ENCODE data around the gene DHRS4. TPM values are rescaled to one million over a fixed set of nuclear protein-coding genes. Genes with fewer than 3 reads are reported as not detected.
A peak's percentile ranks its signal among the peaks of the same experiment; 100 is the strongest.
"Not testable (repeated sequence)": the region's sequence is repeated elsewhere in the genome, so short reads cannot be mapped to it uniquely, and the experiment has no call there.

DHRS4 gene
- total RNA-seq, 2 donors from 2014 or later = 18.0 to 20.6 TPM

DNA sequence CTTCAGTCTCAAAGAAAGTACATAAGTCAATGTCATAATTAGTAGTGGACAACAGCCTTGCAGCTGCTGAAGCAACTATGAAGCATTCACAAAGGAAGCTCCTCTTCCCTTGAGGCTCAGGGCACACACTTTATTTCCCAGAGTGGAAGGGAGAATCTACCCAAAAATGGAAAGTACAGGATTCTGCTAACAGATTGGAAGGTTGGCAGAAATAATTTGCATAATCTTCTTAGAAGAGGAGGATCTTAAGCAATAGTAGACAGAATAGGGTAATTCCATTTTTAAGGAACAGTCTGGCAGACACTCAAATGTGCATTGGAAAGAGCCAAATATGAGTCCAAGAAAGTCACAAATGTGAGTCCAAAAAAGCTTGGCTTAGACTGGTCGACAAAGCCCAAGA lies 37.4 kb downstream of the DHRS4 start:
- ATAC-seq (ENCODE audit: insufficient number of reproducible peaks, low FRiP score, low read depth); H3K36me3 ChIP-seq; H3K4me3 ChIP-seq; H3K27me3 ChIP-seq (replicated peaks; ENCODE audit: insufficient read depth); H3K27ac ChIP-seq; H3K9me3 ChIP-seq; H3K4me1 ChIP-seq (ENCODE audit: control insufficient read depth in 1 of 2, low read depth in 2 of 2); DNase-seq (ENCODE audit: low spot score): not testable (repeated sequence)

DNA sequence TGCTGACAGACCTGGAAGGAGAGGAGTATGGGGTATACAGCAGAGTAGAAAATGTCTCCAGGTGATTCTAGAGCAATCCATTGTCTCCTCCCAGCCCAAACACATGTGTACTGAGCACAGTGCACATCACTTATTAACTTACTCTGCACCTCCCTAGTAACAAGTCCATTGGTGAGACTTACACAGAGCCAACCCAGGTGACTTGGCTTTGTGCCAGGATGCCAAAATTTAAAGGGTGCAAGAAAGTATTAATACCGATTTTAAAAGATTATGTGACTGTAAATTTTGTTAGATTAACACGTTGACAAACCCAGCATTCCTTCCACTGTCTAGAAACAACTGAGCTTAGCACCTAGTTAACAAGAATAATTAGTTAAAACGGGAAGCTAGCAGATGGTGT lies 39.5 kb downstream of the DHRS4 start:
- not testable (repeated sequence) for H3K27ac ChIP-seq; DNase-seq (ENCODE audit: low spot score); H3K36me3 ChIP-seq; ATAC-seq (ENCODE audit: insufficient number of reproducible peaks, low FRiP score, low read depth); H3K4me1 ChIP-seq (ENCODE audit: control insufficient read depth in 1 of 2, low read depth in 2 of 2); H3K4me3 ChIP-seq; H3K27me3 ChIP-seq (replicated peaks; ENCODE audit: insufficient read depth); H3K9me3 ChIP-seq

DNA sequence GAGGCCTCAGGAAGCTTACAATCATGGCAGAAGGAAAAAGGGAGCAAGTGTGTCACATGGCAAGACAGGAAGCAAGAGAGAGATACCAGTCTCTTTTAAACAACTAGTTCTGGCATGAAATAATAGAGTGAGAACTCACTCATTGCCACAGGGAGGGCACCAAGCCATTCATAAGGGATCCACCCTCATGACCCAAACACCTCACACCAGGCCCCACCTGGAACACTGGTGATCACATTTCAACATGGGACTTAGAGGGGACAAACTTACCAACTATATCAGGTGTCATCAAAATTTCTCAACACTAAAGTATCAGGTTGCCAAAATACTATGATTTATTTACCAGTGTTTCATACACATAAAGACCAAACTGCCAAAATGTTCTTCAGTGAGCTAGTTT lies 42.4 kb downstream of the DHRS4 start:
- not testable (repeated sequence) for H3K36me3 ChIP-seq; H3K4me3 ChIP-seq; ATAC-seq (ENCODE audit: insufficient number of reproducible peaks, low FRiP score, low read depth)

DNA sequence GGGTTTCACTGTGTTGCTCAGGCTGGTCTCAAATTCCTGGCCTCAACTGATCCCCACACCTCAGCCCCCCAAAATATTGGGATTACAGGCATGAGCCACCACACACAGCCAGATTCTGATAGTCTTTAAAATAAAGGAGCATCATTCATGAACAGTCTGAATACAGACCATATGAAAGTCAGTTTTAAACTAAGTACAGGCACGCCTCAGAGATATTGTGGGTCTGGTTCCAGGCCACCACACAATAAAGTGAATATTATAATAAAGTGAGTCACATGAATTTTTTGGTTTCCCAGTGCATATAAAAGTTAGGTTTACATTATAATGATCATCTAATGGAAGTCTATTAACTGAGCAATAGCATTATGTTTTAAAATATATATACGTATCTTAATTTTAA lies 43.3 kb downstream of the DHRS4 start:
- not testable (repeated sequence) for H3K9me3 ChIP-seq; H3K4me3 ChIP-seq; H3K36me3 ChIP-seq; H3K27ac ChIP-seq; H3K27me3 ChIP-seq (replicated peaks; ENCODE audit: insufficient read depth); H3K4me1 ChIP-seq (ENCODE audit: control insufficient read depth in 1 of 2, low read depth in 2 of 2); ATAC-seq (ENCODE audit: insufficient number of reproducible peaks, low FRiP score, low read depth); DNase-seq (ENCODE audit: low spot score)

More for the DNA sequence above, 42.4 kb downstream of the DHRS4 start:
- not testable (repeated sequence) for DNase-seq (ENCODE audit: low spot score); H3K27ac ChIP-seq; H3K9me3 ChIP-seq; H3K27me3 ChIP-seq (replicated peaks; ENCODE audit: insufficient read depth); H3K4me1 ChIP-seq (ENCODE audit: control insufficient read depth in 1 of 2, low read depth in 2 of 2)

DNA sequence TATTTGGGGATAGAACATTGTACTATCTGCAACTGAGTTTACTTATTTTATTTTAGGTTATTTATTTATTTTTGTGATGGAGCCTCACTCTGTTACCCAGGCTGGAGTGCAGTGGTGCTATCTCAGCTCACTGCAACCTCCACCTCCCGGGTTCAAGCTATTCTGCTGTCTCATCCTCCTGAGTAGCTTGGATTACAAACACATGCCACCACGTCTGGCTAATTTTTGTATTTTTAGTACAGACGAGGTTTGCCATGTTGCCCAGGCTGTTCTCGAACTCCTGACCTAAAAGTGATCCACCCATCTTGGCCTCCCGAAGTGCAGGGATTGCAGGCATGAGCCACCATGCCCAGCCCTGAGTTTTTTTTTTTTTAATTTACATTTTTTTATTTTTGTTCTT lies 46.1 kb downstream of the DHRS4 start:
- not testable (repeated sequence) for H3K4me3 ChIP-seq; H3K36me3 ChIP-seq; H3K4me1 ChIP-seq (ENCODE audit: control insufficient read depth in 1 of 2, low read depth in 2 of 2); H3K27ac ChIP-seq; H3K9me3 ChIP-seq; H3K27me3 ChIP-seq (replicated peaks; ENCODE audit: insufficient read depth); DNase-seq (ENCODE audit: low spot score); ATAC-seq (ENCODE audit: insufficient number of reproducible peaks, low FRiP score, low read depth)

DNA sequence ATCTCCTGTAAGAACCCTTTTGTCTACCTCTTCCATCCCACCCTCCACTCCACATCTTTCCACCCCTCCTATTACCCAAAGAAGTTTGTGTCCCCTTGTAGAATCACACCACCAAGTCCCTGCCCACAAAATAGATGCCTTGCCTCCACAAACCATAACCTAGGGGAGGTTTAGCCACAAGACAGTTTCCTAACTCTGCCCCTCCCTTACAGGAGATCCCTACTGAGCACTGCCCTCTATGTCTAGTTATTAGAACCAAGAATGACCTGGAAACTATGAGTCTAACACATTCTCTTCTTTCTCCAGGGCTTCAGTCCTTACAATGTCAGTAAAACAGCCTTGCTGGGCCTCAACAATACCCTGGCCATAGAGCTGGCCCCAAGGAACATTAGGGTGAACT lies 47.5 kb downstream of the DHRS4 start:
- not testable (repeated sequence) for DNase-seq (ENCODE audit: low spot score); H3K27ac ChIP-seq; H3K9me3 ChIP-seq; H3K27me3 ChIP-seq (replicated peaks; ENCODE audit: insufficient read depth); H3K4me3 ChIP-seq; ATAC-seq (ENCODE audit: insufficient number of reproducible peaks, low FRiP score, low read depth); H3K4me1 ChIP-seq (ENCODE audit: control insufficient read depth in 1 of 2, low read depth in 2 of 2); H3K36me3 ChIP-seq

DNA sequence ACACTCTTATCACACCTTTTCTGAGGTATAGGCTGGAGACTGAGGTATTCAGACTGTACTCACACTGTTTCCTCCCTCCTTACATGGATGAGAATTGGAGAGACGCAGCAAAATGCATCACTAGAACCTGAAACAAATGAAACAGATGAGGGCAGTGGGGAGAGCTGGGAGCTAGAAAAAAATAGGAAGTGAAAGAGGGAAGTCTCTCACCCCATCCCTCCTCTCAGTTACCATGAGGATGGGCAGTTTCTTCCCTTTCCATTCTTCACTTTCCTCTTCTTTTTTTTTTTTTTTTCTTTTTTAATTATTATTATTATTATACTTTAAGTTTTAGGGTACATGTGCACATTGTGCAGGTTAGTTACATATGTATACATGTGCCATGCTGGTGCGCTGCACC lies 48.1 kb downstream of the DHRS4 start:
- not testable (repeated sequence) for DNase-seq (ENCODE audit: low spot score); H3K36me3 ChIP-seq; ATAC-seq (ENCODE audit: insufficient number of reproducible peaks, low FRiP score, low read depth); H3K4me1 ChIP-seq (ENCODE audit: control insufficient read depth in 1 of 2, low read depth in 2 of 2); H3K9me3 ChIP-seq; H3K27me3 ChIP-seq (replicated peaks; ENCODE audit: insufficient read depth); H3K27ac ChIP-seq; H3K4me3 ChIP-seq

DNA sequence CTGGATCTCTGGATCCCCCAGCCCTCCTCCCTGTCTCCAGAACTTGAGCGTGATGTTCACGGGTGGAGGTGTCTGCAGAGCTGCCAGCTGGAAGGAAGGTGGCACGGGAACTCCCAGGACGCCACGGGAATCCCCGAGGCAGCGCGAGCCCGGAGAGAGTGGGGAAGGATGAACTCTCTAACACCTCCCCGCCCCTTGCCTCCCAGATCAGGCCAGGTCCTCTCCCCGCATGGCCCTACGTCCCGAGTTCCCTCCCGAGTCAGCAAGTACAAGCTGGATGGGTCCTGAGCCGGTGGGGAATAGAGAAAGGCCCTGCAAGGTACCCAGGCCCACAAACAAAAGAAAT lies 52.9 kb downstream of the DHRS4 start:
- not testable (repeated sequence) for DNase-seq (ENCODE audit: low spot score); H3K36me3 ChIP-seq; ATAC-seq (ENCODE audit: insufficient number of reproducible peaks, low FRiP score, low read depth); H3K9me3 ChIP-seq; H3K27me3 ChIP-seq (replicated peaks; ENCODE audit: insufficient read depth); H3K27ac ChIP-seq; H3K4me1 ChIP-seq (ENCODE audit: control insufficient read depth in 1 of 2, low read depth in 2 of 2)
- H3K4me3 ChIP-seq = peak overlapping the region; percentile 73

DNA sequence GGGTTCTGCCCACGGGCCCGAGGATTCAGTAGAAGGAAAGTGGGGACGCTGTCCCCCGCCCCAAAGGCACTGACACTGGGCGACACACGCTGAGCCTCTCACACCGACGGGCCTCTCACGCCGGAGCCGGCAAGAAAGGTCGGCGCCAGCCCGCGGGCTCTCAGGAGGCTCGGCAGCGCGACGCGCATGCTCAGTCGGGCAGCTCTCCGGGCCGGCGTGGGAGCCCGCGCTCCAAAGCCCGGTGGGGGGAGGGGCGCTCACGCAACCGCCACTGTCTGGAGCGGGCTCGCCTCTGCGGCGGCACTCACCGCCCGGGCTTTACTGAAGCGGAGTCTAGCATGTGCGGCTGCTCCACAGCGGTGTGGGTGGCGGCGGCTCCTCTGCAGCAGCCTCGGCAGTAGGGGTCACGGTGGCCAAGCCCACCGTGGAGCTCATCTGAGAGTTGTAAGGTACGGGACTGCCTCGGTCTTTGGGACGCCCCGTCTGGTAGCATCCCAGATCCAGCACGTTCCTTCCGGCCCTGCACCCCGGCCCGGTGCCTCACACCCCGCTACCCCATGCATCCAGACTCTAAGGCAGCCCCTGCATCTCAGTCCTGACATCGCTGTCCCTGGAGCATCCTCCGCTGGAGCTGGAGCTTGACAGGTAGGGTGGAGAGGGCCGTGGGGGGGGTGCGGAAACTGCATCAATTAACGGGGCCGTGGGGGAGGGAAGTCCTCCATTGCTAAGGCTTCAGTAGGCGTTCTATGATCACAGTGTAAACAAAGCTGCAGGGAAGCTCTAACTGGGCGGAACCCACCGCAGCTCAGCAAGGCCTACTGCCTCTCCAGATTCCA lies 53.5 kb downstream of the DHRS4 start:
- H3K9me3 ChIP-seq; H3K4me1 ChIP-seq (ENCODE audit: control insufficient read depth in 1 of 2, low read depth in 2 of 2); H3K36me3 ChIP-seq; H3K27me3 ChIP-seq (replicated peaks; ENCODE audit: insufficient read depth); DNase-seq (ENCODE audit: low spot score); ATAC-seq (ENCODE audit: insufficient number of reproducible peaks, low FRiP score, low read depth): not testable (repeated sequence)
- Histone ChIP-seq H3K4me3 (peak overlapping the region; percentile 73), H3K27ac (peak overlapping the region in 1 of 2 donors; percentile 26)

Data from thoracic aorta (tissue), 2 donors.